Prostate gland (tissue), 2 donors: ENCODE data around the gene NOTCH4. TPM values are rescaled to one million over a fixed set of nuclear protein-coding genes. Genes with fewer than 3 reads are reported as not detected.

Experiments used
- DNase-seq: peaks from one replicate; pipeline ENCODE4 v3.0.0-alpha.2; 2019; ENCODE audit warnings: low spot score
- H3K27ac ChIP-seq, 2 donors: fragments of 200-600 bp; sonication (generic); 2 replicates each; pipeline ENCODE4 v1.5.1; 2017 to 2019
- H3K27me3 ChIP-seq: fragments of 200-600 bp; sonication (generic); replicated peaks from 2 replicates; pipeline ENCODE4 v1.5.1; 2019; ENCODE audit not compliant: insufficient read depth
- H3K36me3 ChIP-seq, 2 donors: fragments of 200-600 bp; sonication (generic); 1 replicate in 1 of 2; 2 replicates in 1 of 2; pipeline versions ENCODE4 v1.5.1 to v1.8.1; 2017 to 2019
- H3K4me1 ChIP-seq: fragments of 200-600 bp; sonication (generic); replicated peaks from 2 replicates; pipeline ENCODE4 v1.5.1; 2019
- H3K4me3 ChIP-seq, 2 donors: fragments of 200-600 bp; sonication (generic); 2 replicates each; pipeline ENCODE4 v1.5.1; 2017 to 2019
- H3K9me3 ChIP-seq: fragments of 200-600 bp; sonication (generic); 2 replicates; pipeline ENCODE4 v1.5.1; 2017
- POLR2A ChIP-seq: fragments of 450-650 bp; IDR thresholded peaks from one replicate; pipeline ENCODE4 v1.6.1; 2016; ENCODE audit warnings: antibody characterized with exemption, mild to moderate bottlenecking
- POLR2AphosphoS5 ChIP-seq: sonication (generic); formaldehyde crosslinking; IDR thresholded peaks from one replicate; pipeline ENCODE4 v1.6.1; 2017; ENCODE audit warnings: antibody characterized with exemption
- WGBS: methylation state at CpG from one replicate; pipeline ENCODE4 v1.1.5; 2018; 5-methylcytosine and 5-hydroxymethylcytosine counted together
- intact Hi-C: fragments of 100-400 bp; cut with DNase I; formaldehyde crosslinking; loops from one replicate; pipeline ENCODE4 v1.14.2; 2022
- total RNA-seq, 2 donors: library from RNA; depleted of rRNA; stranded (reverse); fragments of >200 nt; gene quantifications; one replicate each; pipeline ENCODE4 v1.1.0, GENCODE V29; 2016
- TF ChIP-seq, protein P1 (sequence below), 4 experiments: fragments of 200-600 bp in 2 of 4; fragments of 450-650 bp in 2 of 4; sonication (generic) in 2 of 4; IDR thresholded peaks; 1 replicate in 3 of 4; 2 replicates in 1 of 4; pipeline ENCODE4 v1.5.1; 2016 to 2019; ENCODE audit warnings: antibody characterized with exemption in 4 of 4, mild to moderate bottlenecking in 2 of 4, moderate library complexity in 2 of 4

Gene NOTCH4
- total RNA-seq, 2 donors from 2014 or later = 14.6 to 18.2 TPM

DNA sequence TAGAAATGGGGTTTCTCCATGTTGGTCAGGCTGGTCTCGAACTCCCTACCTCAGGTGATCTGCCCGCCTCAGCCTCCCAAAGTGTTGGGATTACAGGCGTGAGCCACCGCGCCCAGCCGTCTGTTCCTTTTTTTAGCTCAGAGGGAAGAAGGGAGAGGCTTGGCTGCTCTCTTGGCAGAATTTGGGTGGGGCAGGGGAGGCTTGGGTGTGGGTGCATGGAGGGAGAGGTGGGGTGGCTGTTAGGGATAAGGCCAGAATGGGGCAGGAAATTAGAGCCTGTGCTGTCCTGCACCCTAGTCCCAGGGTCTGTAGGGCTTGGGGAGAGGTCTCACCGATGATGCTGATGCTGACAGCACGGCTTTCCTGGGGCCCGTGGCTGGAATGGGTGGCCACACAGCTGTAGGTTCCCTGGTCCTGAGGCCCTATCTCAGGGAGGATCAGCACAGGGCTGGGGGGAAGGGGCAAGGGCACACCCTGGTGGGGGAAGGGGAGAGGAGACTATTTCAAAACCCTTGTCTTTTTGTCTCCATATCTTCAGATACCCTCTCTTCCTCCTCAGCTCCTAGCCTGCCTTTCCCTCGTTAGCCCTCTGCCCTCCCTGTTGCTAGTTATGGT lies 41.8 kb downstream of the NOTCH4 start:
- Histone ChIP-seq H3K36me3 (peaks cover 0 to 5% of the 10 kb centered on the region in 2 donors), H3K27me3 (no peaks in the 10 kb centered on the region), H3K4me1 (no peaks in the 10 kb centered on the region), H3K4me3 (no peak overlapping the region), H3K9me3 (no peaks in the 10 kb centered on the region), H3K27ac (no peak overlapping the region)
- no peak for DNase-seq
- 86% methylated on average over 10 of the region's 10 CpGs for WGBS
- TF ChIP-seq POLR2AphosphoS5 (no peak), POLR2A (no peak)
- TF ChIP-seq, protein P1, sequence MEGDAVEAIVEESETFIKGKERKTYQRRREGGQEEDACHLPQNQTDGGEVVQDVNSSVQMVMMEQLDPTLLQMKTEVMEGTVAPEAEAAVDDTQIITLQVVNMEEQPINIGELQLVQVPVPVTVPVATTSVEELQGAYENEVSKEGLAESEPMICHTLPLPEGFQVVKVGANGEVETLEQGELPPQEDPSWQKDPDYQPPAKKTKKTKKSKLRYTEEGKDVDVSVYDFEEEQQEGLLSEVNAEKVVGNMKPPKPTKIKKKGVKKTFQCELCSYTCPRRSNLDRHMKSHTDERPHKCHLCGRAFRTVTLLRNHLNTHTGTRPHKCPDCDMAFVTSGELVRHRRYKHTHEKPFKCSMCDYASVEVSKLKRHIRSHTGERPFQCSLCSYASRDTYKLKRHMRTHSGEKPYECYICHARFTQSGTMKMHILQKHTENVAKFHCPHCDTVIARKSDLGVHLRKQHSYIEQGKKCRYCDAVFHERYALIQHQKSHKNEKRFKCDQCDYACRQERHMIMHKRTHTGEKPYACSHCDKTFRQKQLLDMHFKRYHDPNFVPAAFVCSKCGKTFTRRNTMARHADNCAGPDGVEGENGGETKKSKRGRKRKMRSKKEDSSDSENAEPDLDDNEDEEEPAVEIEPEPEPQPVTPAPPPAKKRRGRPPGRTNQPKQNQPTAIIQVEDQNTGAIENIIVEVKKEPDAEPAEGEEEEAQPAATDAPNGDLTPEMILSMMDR (IDR thresholded peaks at IDR 0.05) = no peak
- intact Hi-C loops = no loop called here

DNA sequence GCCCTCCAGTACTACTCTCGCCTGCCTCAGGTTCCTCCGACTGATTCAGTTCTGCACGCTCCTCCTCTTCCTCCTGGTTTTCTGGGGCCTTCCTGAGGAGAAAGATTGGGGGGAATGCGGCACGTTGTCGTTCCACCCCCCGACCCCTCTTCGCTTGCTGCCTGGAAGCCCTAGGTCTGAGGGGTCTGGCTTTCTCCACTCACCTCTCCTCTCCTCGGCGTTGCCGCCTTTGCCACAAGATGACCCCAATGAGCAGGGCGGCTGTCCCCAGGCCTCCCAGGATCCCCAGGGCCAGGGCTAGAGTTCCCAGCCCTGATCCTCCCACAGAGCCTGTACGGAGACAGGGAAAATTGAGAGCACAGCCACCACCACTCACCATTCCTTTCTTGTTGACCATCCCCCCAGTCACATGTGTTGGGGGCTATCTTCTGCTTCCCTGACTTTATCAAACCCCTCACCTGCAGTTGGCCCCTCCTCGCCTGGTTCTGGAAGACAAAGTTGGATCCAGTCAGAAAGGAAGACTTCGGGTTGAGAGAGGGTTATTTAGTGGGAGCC lies 42.6 kb downstream of the NOTCH4 start:
- TF ChIP-seq POLR2AphosphoS5 = no peak
- TF ChIP-seq POLR2A = no peak
- TF ChIP-seq, protein P1 (IDR thresholded peaks at IDR 0.05) = no peak
- Histone ChIP-seq H3K27ac (no peak overlapping the region), H3K27me3 (no peaks in the 10 kb centered on the region), H3K36me3 (peaks cover 0 to 5% of the 10 kb centered on the region in 2 donors), H3K4me3 (no peak overlapping the region), H3K9me3 (no peaks in the 10 kb centered on the region), H3K4me1 (no peaks in the 10 kb centered on the region)
- no peak for DNase-seq
- intact Hi-C loops = no loop called here
- WGBS = 91% methylated on average over 15 of the region's 15 CpGs

DNA sequence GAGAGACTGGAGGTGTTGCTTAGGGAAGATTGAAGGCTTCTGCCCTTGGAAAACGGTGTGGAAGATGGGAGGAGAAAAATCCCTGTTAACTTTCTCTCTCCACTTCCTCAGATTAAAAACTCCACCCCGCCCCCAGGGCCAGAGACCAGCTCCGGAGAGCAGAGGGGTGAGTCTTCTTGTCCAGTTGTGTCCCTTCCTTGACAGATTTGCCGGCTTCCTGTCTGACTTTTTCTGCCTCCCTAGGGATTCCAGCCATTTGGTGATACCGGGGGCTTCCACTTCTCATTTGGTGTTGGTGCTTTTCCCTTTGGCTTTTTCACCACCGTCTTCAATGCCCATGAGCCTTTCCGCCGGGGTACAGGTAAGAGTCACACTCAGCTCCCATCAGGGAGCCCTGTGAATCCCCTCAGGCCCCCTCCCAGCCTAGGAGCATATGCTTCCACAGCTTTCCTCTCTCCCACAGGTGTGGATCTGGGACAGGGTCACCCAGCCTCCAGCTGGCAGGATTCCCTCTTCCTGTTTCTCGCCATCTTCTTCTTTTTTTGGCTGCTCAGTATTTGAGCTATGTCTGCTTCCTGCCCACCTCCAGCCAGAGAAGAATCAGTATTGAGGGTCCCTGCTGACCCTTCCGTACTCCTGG lies 44.0 kb downstream of the NOTCH4 start:
- no peak for DNase-seq

DNA sequence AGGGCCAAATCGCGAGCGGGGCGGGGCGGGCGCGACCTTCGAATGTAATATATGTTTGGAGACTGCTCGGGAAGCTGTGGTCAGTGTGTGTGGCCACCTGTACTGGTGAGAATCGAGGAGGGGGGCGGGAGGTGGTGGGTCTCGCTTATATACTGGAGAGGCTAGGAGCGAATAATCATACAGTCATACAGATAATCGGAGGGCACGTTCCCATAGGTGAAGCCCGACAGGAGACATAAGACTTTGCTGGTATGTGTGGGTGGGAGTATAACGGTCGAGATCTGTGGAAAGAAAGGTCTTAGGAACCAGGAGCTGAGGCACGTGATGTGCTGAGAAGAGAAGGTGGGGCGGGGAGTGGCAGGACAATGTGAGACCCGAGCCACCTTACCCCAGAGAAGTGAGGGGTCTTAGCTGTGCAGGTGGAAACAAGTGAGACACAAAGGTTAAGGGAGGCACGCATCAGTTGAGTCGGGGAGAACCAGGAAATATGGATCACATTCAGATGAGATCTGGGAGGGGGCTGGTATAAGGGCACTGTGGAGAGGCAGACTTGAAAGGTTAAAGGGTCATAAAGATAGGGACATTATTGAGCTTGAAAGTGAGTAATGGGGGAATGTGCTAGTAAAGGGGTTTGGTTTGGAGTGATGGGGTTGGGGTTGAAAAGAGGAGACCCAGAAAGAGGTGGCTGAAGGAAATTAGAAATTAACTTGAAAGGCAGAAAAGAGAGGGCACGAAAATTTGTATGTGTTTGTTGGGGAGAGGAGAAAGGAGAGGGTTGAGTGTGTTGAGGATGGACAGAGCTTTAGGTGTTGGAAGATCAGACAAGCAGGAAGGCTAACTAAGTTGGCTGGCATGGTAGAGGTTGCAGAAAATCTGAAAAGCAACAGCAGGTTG lies 45.1 kb downstream of the NOTCH4 start:
- no peak for DNase-seq
- Histone ChIP-seq H3K36me3 (peaks cover 0 to 5% of the 10 kb centered on the region in 2 donors), H3K4me3 (peak overlapping the region; percentile 50 to 59), H3K27ac (peak overlapping the region; percentile 93), H3K4me1 (no peaks in the 10 kb centered on the region), H3K9me3 (no peaks in the 10 kb centered on the region), H3K27me3 (no peaks in the 10 kb centered on the region)
- TF ChIP-seq, protein P1 (IDR thresholded peaks at IDR 0.05) = no peak
- TF ChIP-seq POLR2A (no peak), POLR2AphosphoS5 (no peak)
- intact Hi-C loops = loop anchor here (5.0 kb wide), 1 partner anchor 281 kb away; the partner anchor contains the start of gene EHMT2
- 2% methylated on average over 24 of the region's 24 CpGs for WGBS

More for the DNA sequence above, 44.0 kb downstream of the NOTCH4 start:
- H3K27me3 ChIP-seq = no peaks in the 10 kb centered on the region
- H3K36me3 ChIP-seq = peaks cover 0 to 5% of the 10 kb centered on the region in 2 donors
- no peak overlapping the region for H3K27ac ChIP-seq
- WGBS = 73% methylated on average over 10 of the region's 10 CpGs
- intact Hi-C loops = loop anchor here (5.0 kb wide), 1 partner anchor 283 kb away; the partner anchor contains the start of gene EHMT2
- TF ChIP-seq POLR2AphosphoS5 = no peak
- TF ChIP-seq, protein P1 (IDR thresholded peaks at IDR 0.05) = no peak
- no peak for TF ChIP-seq POLR2A
- no peaks in the 10 kb centered on the region for H3K4me1 ChIP-seq
- no peak overlapping the region for H3K4me3 ChIP-seq
- no peaks in the 10 kb centered on the region for H3K9me3 ChIP-seq
